H9 (cell line): Measurements from ENCODE around the gene MYO1D. TPM values are rescaled to one million over a fixed set of nuclear protein-coding genes. Genes with fewer than 3 reads are reported as not detected.

ENCODE experiments used
- DNase-seq: peaks from one replicate; pipeline ENCODE4 v3.0.0-alpha.2; 2017
- H2AFZ ChIP-seq: one replicate; pipeline ENCODE4 v1.6.1; 2013; ENCODE audit warnings: mild to moderate bottlenecking, low read length, control low read depth, moderate library complexity
- H2AK5ac ChIP-seq: 2 replicates; pipeline ENCODE4 v1.6.1; 2013; ENCODE audit warnings: low read length, control low read depth, mixed read lengths; ENCODE audit not compliant: insufficient read length
- H2BK120ac ChIP-seq: one replicate; pipeline ENCODE4 v1.6.1; 2013; ENCODE audit warnings: low read depth, mild to moderate bottlenecking, low read length, control low read depth, inconsistent platforms; ENCODE audit not compliant: poor library complexity, severe bottlenecking
- H2BK12ac ChIP-seq: 2 replicates; pipeline ENCODE4 v1.6.1; 2013; ENCODE audit warnings: low read length, control low read depth, mixed read lengths, low read depth; ENCODE audit not compliant: insufficient read length
- H2BK15ac ChIP-seq: 2 replicates; pipeline ENCODE4 v1.6.1; 2013; ENCODE audit warnings: low read depth, low read length, control low read depth
- H2BK20ac ChIP-seq: one replicate; pipeline ENCODE4 v1.6.1; 2013; ENCODE audit warnings: low read depth, mild to moderate bottlenecking, low read length, control low read depth, inconsistent platforms; ENCODE audit not compliant: poor library complexity, severe bottlenecking
- H2BK5ac ChIP-seq: 2 replicates; pipeline ENCODE4 v1.6.1; 2013; ENCODE audit warnings: low read length, control low read depth, mixed read lengths; ENCODE audit not compliant: insufficient read length
- H3K14ac ChIP-seq: 2 replicates; pipeline ENCODE4 v1.6.1; 2013; ENCODE audit warnings: low read length, control low read depth; ENCODE audit not compliant: insufficient read depth
- H3K18ac ChIP-seq: 2 replicates; pipeline ENCODE4 v1.6.1; 2013; ENCODE audit warnings: low read depth, mild to moderate bottlenecking, mixed read lengths, low read length, control low read depth; ENCODE audit not compliant: insufficient read length
- H3K23ac ChIP-seq: 2 replicates; pipeline ENCODE4 v1.6.1; 2013; ENCODE audit warnings: low read length, control low read depth, mixed read lengths, low read depth; ENCODE audit not compliant: insufficient read length
- H3K23me2 ChIP-seq: 2 replicates; pipeline ENCODE4 v1.6.1; 2013; ENCODE audit warnings: low read depth, mild to moderate bottlenecking, mixed read lengths, low read length, control low read depth; ENCODE audit not compliant: insufficient read length, poor library complexity, severe bottlenecking
- H3K27ac ChIP-seq: 2 replicates; pipeline ENCODE4 v1.5.1; 2013; ENCODE audit warnings: low read length, control low read depth, mixed read lengths, low read depth; ENCODE audit not compliant: insufficient read length
- H3K27me3 ChIP-seq: 2 replicates; pipeline ENCODE4 v1.6.1; 2013; ENCODE audit warnings: low read length, control low read depth, inconsistent platforms; ENCODE audit not compliant: insufficient read depth
- H3K4ac ChIP-seq: 2 replicates; pipeline ENCODE4 v1.6.1; 2013; ENCODE audit warnings: low read depth, mild to moderate bottlenecking, control low read depth, inconsistent platforms, low read length, moderate library complexity
- H3K4me1 ChIP-seq: 2 replicates; pipeline ENCODE4 v1.6.1; 2013; ENCODE audit warnings: low read length, control low read depth, inconsistent platforms; ENCODE audit not compliant: insufficient read depth
- H3K4me2 ChIP-seq: 2 replicates; pipeline ENCODE4 v1.6.1; 2013; ENCODE audit warnings: low read length, control low read depth, mixed read lengths; ENCODE audit not compliant: insufficient read length, insufficient read depth
- H3K56ac ChIP-seq: 2 replicates; pipeline ENCODE4 v1.6.1; 2013; ENCODE audit warnings: low read depth, mild to moderate bottlenecking, mixed read lengths, low read length, control low read depth; ENCODE audit not compliant: insufficient read length
- H3K79me1 ChIP-seq: 2 replicates; pipeline ENCODE4 v1.6.1; 2013; ENCODE audit warnings: low read depth, mild to moderate bottlenecking, moderate library complexity, low read length, control low read depth, inconsistent platforms; ENCODE audit not compliant: insufficient read depth, poor library complexity, severe bottlenecking
- H3K79me2 ChIP-seq: 2 replicates; pipeline ENCODE4 v1.6.1; 2013; ENCODE audit warnings: low read length, control low read depth, inconsistent platforms; ENCODE audit not compliant: insufficient read depth
- H3K9ac ChIP-seq: 2 replicates; pipeline ENCODE4 v1.6.1; 2013; ENCODE audit warnings: low read length, control low read depth, mixed read lengths; ENCODE audit not compliant: insufficient read length; ENCODE audit errors: extremely low read depth
- H3K9me3 ChIP-seq: one replicate; pipeline ENCODE4 v1.6.1; 2013; ENCODE audit warnings: low read depth, low read length, inconsistent platforms; ENCODE audit not compliant: control insufficient read depth
- H3T11ph ChIP-seq: one replicate; pipeline ENCODE4 v1.6.1; 2013; ENCODE audit warnings: mild to moderate bottlenecking, low read length, control low read depth, inconsistent platforms
- H4K20me1 ChIP-seq: one replicate; pipeline ENCODE4 v1.6.1; 2013; ENCODE audit not compliant: control insufficient read depth, insufficient read length, insufficient read depth
- H4K5ac ChIP-seq: 2 replicates; pipeline ENCODE4 v1.6.1; 2013; ENCODE audit warnings: low read depth, mild to moderate bottlenecking, mixed read lengths, low read length, control low read depth; ENCODE audit not compliant: insufficient read length
- H4K8ac ChIP-seq: replicated peaks from 2 replicates; pipeline ENCODE4 v1.6.1; 2013; ENCODE audit warnings: low read length, control low read depth, mixed read lengths, low read depth; ENCODE audit not compliant: insufficient read length
- H4K91ac ChIP-seq: 2 replicates; pipeline ENCODE4 v1.6.1; 2013; ENCODE audit warnings: low read depth, mild to moderate bottlenecking, moderate library complexity, mixed read lengths, low read length, control low read depth; ENCODE audit not compliant: insufficient read length
- H3K27ac Mint-ChIP-seq, 3 experiments: 2 replicates in 2 of 3; 3 replicates in 1 of 3; pipeline ENCODE4 v1.8.0; 2020 to 2021; ENCODE audit warnings: mixed read lengths in 3 of 3, mild to moderate bottlenecking in 1 of 3, moderate library complexity in 1 of 3
- H3K27me3 Mint-ChIP-seq: 2 replicates; pipeline ENCODE4 v1.8.0; 2021; ENCODE audit warnings: low read depth, mild to moderate bottlenecking, moderate library complexity, mixed read lengths
- H3K36me3 Mint-ChIP-seq, 3 experiments: 2 replicates in 2 of 3; 3 replicates in 1 of 3; pipeline ENCODE4 v1.8.0; 2020 to 2021; ENCODE audit warnings: low read depth in 3 of 3, mixed read lengths in 3 of 3; ENCODE audit not compliant: insufficient read depth in 1 of 3
- H3K4me1 Mint-ChIP-seq, 2 experiments: 2 replicates each; pipeline ENCODE4 v1.8.0; 2020; ENCODE audit warnings: mixed read lengths in 2 of 2
- H3K4me3 Mint-ChIP-seq, 2 experiments: 2 replicates in 1 of 2; 3 replicates in 1 of 2; pipeline ENCODE4 v1.8.0; 2020 to 2021; ENCODE audit warnings: mild to moderate bottlenecking in 2 of 2, mixed read lengths in 2 of 2, moderate library complexity in 1 of 2
- H3K9me3 Mint-ChIP-seq, 2 experiments: 2 replicates in 1 of 2; 3 replicates in 1 of 2; pipeline ENCODE4 v1.8.0; 2020; ENCODE audit warnings: mild to moderate bottlenecking in 2 of 2, mixed read lengths in 2 of 2, moderate library complexity in 1 of 2
- WGBS: extraction: QIAGEN DNeasy Blood & Tissue Kit; methylation state at CpG from one replicate; pipeline ENCODE4 v1.1.7; 2013; ENCODE audit warnings: missing lambda C conversion rate, low lambda C conversion rate, mixed read lengths; ENCODE audit not compliant: insufficient read length; ENCODE audit errors: extremely low coverage; 5-methylcytosine and 5-hydroxymethylcytosine counted together
- total RNA-seq: library from RNA; stranded (reverse); gene quantifications from 2 replicates; pipeline ENCODE4 v1.2.1, GENCODE V29; 2021
- TF ChIP-seq, protein P1 (sequence below): fragments of 200-600 bp; sonication (generic); conservative IDR thresholded peaks from 3 replicates; pipeline ENCODE4 v1.8.0; 2021; ENCODE audit warnings: antibody characterized with exemption, mild to moderate bottlenecking

Gene MYO1D
- total RNA-seq, 1 experiment from 2014 or later = 19.0 TPM

DNA sequence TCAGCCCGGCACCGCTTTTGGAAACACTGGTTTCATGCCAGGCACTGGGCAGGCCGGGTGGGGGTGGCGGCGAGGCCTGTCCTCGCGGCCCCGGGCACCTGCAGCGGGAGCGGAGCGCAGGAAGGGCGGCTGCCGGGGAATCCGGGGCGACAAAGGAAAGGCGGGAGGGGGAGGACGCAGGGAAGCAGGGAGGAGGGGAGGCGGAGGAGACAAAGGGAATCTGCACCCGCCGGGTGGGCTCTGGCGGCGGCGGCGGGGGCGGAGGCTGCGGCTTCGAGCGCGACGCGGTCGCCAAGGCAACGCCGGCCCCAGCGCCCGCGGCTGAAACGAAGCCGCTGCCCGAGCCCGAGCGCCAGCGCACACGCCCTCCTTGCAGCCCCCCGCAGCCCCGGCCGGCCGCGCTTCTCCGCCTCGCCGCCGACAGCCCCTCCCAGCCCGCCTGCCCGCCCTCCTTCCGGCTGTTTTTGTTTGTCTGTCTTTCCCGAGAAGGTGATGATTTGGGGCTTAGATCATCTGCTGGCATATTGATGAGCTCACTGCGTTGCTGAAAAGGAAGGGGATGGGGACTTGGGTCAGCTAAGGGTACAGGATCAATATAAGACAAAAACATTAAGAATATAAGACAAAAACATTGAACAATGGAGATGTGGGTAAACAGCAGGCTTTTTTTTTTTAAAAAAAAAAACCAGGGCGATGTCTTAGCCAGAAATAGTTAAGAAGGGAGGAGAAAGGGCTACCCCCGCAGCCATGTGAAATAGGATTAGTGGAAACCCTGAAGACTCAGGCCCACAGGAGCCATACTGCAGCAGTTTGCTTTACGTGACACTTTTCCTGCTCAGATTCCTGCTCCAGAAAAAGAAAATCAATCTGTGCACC, 357.5 kb downstream of the MYO1D start:
- Mint-ChIP-seq H3K9me3 (no peaks in the 10 kb centered on the region), H3K4me3 (peak overlapping the region; percentile 65 to 78), H3K27me3 (peaks cover 10% of the 10 kb centered on the region), H3K36me3 (no peaks in the 10 kb centered on the region), H3K4me1 (peaks cover 73 to 80% of the 10 kb centered on the region in 2 experiments), H3K27ac (peak overlapping the region; percentile 63 to 91 (median 90))
- no peaks in the 10 kb centered on the region for H3K27me3 ChIP-seq
- peaks cover 22% of the 10 kb centered on the region; the same call in 1 of the 2 replicates for H3K4me1 ChIP-seq
- no peak overlapping the region for H4K91ac ChIP-seq
- peak overlapping the region; percentile 57 for H3K4me2 ChIP-seq
- TF ChIP-seq, protein P1, sequence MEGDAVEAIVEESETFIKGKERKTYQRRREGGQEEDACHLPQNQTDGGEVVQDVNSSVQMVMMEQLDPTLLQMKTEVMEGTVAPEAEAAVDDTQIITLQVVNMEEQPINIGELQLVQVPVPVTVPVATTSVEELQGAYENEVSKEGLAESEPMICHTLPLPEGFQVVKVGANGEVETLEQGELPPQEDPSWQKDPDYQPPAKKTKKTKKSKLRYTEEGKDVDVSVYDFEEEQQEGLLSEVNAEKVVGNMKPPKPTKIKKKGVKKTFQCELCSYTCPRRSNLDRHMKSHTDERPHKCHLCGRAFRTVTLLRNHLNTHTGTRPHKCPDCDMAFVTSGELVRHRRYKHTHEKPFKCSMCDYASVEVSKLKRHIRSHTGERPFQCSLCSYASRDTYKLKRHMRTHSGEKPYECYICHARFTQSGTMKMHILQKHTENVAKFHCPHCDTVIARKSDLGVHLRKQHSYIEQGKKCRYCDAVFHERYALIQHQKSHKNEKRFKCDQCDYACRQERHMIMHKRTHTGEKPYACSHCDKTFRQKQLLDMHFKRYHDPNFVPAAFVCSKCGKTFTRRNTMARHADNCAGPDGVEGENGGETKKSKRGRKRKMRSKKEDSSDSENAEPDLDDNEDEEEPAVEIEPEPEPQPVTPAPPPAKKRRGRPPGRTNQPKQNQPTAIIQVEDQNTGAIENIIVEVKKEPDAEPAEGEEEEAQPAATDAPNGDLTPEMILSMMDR = no peak
- no peak overlapping the region for H3K56ac ChIP-seq
- WGBS = no CpG with 5 or more reads among the region's 61 CpGs
- peak overlapping the region; percentile 69 for H3K9ac ChIP-seq
- no peak overlapping the region for H2BK5ac ChIP-seq
- no peak overlapping the region; the same call in 1 of the 2 replicates for H3K4ac ChIP-seq
- H4K8ac ChIP-seq = no peak overlapping the region
- H3K14ac ChIP-seq = peak overlapping the region; percentile 84; the same call in 1 of the 2 replicates
- no peak overlapping the region for H2AFZ ChIP-seq
- H3K27ac ChIP-seq = no peak overlapping the region
- no peak overlapping the region for H2BK12ac ChIP-seq
- H3K18ac ChIP-seq = peak overlapping the region; percentile 78
- H2BK120ac ChIP-seq = no peak overlapping the region
- H2BK20ac ChIP-seq = no peak overlapping the region
- H2BK15ac ChIP-seq = no peak overlapping the region
- H4K20me1 ChIP-seq = no peaks in the 10 kb centered on the region
- peaks cover 5% of the 10 kb centered on the region for H3K23me2 ChIP-seq
- H2AK5ac ChIP-seq = no peak overlapping the region
- no peak overlapping the region for H4K5ac ChIP-seq
- no peaks in the 10 kb centered on the region for H3K79me2 ChIP-seq
- DNase-seq = peak; percentile 94
- no peaks in the 10 kb centered on the region for H3K79me1 ChIP-seq
- H3T11ph ChIP-seq = no peak overlapping the region
- no peak overlapping the region for H3K23ac ChIP-seq
- H3K9me3 ChIP-seq = no peaks in the 10 kb centered on the region
